Measurements from ENCODE around the gene ZC3H11A.

- TF ChIP-seq CTCF (IDR thresholded peaks at IDR 0.05) (no peak), POLR2A (IDR thresholded peaks at IDR 0.05) (no peak), EP300 (IDR thresholded peaks at IDR 0.05) (no peak)
Measured at GRCh38 chr1:203772836-203773235, 22.6 kb upstream of the ZC3H11A start.
